Embryonic facial prominence (tissue), 1 donor: ENCODE measurements around the gene RAC3.

Experiments
- DNase-seq: peaks from one replicate; pipeline ENCODE4 v3.0.0-alpha.2; 2016; ENCODE audit errors: extremely low spot score

The RAC3 gene

DNA sequence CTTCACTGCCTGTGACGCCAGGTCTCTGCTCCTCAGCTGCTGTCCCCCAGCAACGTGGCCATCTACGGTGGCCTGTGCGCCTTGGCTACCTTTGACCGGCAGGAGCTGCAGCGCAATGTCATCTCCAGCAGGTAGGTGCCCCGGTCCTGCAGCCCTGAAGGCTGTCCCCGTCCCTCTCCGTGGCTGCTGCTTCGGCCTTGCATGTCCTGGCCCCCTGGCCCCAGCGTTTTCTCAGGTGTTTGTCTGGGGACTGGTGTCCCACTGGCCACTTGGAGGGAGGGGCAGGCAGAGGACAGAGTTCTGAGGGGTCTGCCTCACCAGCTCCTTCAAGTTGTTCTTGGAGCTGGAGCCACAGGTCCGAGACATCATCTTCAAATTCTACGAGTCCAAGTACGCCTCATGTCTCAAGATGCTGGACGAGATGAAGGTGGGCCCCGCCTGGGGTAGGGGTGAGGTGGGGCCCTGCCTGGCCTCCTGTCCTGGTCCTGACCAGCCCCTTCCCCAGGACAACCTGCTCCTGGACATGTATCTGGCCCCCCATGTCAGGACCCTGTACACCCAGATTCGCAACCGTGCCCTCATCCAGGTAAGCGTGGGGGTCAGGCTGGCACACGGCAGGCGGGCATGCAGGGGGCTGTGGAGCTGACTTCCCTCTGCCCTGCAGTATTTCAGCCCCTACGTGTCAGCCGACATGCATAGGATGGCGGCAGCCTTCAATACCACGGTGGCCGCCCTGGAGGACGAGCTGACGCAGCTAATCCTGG, 24.7 kb downstream of the RAC3 start:
- no peak for DNase-seq

DNA sequence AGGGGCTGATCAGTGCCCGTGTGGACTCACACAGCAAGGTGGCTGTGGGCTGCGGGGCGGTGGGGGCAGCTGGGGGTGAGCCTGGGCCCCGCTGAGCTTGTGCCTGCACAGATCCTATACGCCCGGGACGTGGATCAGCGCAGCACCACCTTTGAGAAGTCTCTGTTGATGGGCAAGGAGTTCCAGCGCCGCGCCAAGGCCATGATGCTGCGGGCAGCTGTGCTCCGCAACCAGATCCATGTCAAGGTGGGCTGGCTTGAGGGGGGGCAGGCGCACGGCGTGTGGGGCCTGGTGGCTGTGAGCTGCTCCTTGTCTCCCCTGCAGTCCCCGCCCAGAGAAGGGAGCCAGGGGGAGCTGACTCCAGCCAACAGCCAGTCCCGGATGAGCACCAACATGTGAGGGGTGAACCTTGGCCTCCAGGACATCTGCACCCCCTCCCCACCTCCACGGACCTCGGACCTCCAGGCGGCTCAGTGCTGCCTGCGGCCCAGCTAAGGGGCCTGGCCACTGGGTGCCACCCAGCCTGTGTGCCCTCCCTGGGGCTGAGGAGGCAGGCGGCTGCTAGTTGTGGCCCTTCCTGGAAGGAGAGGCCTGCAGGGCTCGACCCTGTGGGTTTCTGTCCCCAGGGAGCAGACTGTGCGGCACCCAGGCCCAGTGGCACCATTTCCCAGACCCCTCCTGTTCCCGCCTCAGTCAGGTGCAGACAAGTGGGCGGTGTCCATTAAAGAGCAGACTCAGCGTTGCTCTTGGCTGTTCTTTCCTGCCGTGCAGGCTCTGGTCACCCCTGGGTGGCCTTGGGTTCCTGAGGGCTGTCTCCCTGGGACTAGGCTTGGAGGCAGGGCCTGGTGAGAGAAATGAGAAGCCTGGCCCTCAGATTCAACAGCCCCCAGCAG, 25.5 kb downstream of the RAC3 start:
- no peak for DNase-seq

GRCh38 chr17:82058230-82058854, 26.9 kb downstream of the RAC3 start:
- DNase-seq, result no peak

GRCh38 chr17:82058855-82059249, 27.4 kb downstream of the RAC3 start:
- no peak for DNase-seq

GRCh38 chr17:82059272-82060000, 28.0 kb downstream of the RAC3 start:
- no peak for DNase-seq

GRCh38 chr17:82060001-82060380, 28.5 kb downstream of the RAC3 start:
- DNase-seq, result no peak

GRCh38 chr17:82060614-82061013, 29.1 kb downstream of the RAC3 start:
- no peak for DNase-seq

DNA sequence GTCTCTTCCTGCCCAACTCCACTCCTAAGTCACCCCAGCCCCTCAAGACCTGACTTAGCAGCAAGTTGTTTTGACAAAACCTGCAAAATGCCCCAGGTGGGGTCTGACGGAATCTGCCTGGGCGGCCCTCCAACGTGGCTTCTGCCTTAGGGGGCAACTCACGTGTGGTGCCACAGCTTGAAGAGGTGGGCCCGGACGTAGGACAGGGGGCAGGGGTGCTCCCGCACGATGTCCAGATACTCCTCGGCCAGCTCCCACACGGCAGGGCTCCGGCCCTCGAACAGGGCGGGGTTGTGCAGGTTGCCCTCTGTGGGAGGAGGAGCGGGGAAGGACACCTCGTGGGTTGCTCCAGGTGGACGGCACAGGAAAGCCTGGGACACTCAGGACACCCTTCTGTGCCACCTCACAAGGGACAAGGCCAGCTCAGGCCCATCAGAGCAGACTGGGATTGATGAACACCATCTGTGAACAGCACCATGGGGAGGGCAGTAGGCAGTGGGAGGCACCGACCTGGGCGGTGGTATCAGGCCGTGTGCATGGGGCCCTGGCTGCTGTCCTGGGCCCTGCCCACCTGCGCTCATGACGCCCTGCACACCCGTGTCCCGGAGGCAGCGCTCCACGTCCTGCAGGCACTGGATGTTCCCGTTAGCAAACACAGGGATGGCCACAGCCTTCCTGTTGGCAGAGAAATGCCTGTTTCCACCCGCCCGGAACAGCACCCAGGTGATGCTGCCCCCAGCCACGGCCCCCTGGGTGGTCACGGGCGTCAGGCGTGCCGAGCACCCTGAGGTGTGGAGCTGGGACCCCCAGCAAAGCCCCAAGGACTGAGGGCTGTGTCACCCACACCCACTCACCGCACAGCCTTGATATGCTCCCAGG, 29.8 kb downstream of the RAC3 start:
- no peak for DNase-seq

DNA sequence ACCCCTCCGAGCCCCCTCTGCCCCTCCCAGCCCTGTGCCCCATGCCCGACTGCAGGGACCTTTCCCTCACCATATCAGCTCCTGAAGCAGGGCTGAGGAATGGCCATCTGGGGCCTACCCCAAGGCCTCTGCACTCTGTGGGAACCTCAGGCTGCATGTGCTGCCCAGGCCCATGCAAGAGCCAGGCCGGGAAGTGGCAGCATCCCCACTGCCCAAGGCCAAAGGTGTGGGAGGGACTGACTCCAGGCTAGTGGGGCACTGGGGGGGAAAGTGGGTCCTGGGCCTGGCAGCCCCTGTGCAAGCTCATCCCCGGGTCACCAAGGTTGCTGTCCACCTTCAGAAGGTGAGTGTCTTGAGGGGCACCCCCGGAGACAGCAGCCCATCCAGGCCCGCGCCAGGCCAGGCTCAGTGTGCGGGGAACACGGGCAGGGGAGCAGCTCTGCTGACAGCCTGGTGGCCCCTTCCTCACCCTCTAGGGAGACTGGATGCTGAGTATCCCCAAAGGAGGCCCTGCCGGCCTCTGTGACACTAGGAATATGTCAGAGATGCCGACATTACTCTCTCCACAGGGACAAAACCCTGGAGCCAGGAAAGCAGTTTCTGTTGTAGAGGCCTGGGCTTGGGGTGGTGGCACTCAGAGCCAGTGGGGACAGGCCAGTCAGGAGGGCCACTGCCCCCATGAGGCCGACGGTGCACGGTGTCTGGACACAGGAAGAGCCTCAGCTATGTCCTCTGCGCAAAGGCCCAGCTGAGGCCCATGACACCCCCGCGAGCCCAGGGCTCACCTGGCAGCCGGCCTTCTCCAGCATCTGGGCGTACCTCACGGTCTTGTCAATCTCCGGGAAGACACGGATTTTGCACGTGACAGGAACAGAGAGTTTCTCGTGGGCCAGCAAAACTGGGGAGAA, 30.9 kb downstream of the RAC3 start:
- no peak for DNase-seq

DNA sequence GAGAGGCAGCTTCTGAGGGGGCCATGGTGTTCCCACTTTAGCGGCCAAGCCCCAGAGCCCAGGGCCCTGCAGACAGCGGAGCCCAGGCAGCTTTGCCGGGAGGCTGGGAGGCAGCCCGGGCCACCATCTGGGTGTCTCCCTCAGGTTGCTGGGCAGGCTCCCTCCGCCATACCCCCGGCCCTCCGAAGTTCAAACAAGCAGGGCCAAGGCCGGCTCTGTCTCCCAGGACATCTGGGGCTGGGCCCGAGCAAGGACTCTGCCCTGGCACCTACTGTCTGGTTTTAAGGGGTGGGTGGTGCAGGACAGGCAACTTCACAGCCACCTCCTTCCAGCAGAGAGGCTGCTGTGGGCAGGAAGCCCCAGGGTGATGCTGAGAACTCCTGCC, 31.5 kb downstream of the RAC3 start:
- DNase-seq, result no peak

DNA sequence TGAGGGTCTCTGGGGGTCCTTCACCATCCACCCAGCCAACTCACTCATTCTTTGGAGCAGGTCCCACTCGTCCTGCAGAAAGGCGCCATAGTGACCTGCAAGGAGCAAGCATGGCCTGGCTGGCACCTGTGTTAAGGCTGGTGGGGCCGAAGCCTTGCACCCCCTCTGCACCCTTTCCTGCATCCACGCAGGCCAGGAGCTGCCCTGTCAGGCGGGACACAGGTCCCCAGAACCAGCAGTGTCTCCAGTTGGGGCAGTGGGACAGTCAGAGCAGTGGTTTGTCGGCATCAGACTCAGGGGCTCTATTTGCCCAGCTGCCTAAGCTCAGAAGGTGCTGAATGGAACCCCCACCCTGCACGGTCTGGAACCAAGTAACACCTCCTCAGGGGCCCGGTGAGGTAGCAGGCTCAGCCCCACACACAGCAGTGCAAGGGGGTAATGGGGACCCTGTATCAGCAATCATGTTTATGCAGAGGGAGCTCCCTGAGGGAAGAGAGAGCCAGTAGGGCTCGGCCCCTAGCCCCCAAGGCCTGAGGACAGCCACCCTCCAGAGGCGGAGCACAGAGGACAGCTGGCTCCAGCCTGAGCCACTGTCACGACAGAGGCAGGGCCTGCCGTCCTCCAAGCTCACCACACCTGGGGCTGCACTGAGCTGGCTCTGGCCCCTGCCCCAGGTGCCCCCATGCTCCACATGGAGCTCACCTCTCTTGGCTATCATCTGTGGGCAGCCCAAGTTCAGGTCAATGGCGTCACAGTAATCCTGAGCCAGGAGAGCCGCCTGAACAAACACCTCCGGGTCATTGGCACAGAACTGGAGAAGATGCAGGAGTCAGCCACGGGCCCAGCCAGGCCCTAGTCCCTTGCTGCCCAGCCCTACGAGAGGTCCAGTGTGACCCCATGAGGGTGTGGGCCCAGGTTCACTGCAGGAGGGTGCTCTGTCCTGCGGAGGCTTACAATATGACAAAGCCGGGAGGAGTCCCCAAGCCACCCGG, 32.2 kb downstream of the RAC3 start:
- no peak for DNase-seq

DNA sequence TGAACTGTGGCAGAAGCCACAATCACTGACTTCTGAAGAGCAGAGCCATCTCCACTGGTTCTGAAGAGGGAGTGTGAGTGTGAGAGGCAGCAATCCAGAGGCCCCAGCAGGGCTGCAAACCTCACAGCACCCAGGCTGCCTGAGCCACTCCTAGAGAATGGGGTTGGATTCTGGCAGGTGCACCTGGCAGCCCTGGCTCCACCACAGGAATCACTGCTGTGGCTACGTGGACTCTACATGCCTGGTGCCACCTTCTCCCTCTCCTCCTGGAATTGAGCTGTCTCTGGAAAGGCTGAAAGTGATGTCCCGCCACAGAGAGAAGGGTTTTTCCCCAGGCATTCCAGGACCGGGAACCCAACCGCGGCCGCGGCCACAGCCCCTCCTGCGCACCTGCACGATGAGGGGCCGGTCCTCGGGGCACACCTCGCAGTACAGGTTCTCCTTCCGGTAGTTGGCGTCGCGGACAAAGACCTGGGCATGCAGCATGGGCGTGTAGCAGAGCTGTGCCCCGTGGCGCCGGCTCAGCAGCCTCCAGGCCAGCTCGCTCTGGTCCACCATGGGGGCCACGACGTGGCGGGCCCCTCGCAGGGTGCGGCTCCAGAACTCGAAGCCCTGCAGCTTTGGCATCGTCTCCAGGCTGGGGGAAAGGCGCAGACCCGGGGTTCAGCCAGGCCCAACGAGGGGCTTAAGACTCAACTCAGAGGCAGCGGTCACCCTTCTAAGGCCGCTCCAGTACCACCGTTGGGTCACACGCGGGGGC, 33.1 kb downstream of the RAC3 start:
- no peak for DNase-seq

- DNase-seq, result no peak
These were observed 33.7 kb downstream of the RAC3 start for GRCh38 chr17:82065193-82065637.

- no peak for DNase-seq
These were observed 34.3 kb downstream of the RAC3 start, which contains the start of gene DUS1L for GRCh38 chr17:82065638-82066303. Gene DUS1L, minus strand, starts transcription at chr17:82065804. Its CDS starts 745 bp downstream, at chr17:82065059.

DNA sequence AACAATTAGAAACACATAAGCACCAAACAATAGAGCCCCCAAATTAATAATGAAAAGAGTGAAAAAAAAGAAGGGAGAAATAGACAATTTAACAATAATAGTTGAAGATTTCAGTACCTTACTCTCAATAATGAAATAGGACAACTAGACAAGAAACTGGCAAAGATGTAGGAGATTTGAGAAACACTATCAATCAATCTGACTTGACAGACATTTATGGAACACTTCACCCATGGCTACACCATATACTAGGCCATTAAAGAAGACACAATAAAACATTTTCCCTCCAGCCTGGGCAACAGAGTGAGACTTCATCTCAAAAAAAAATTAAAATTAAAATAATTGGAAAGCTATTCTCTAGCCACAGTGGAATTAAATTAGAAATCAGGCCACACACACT, 39.1 kb downstream of the RAC3 start:
- no peak for DNase-seq

GRCh38 chr17:82072827-82073226, 41.3 kb downstream of the RAC3 start:
- no peak for DNase-seq

DNA sequence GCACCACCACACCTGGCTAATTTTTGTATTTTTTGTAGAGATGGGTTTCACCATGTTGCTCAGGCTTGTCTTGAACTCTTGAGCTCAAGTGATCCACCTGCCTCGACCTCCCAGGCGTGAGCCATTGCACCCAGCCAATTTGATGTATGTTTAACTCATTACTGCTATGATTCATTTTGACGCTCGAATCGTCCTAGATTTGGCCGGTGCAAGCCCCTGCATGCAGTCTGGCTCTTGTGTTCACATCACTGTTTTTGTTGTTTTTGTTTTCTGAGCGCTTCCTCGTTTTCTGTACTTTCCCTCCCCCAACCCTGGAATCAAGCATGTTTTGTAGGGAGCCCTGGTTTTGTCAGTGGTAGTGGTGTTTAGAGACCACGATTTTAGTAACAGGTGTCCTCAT, 42.0 kb downstream of the RAC3 start:
- DNase-seq, result no peak
